Neural cell (in vitro differentiated cells): ENCODE measurements around the gene ALKBH6. TPM values are rescaled to one million over a fixed set of nuclear protein-coding genes. Genes with fewer than 3 reads are reported as not detected.

Experiments
- H2AFZ ChIP-seq: fragments of 200-600, 300-800 bp; sonication (generic), shearing (Covaris generic); 2 replicates; pipeline ENCODE4 v1.6.0; 2014; ENCODE audit warnings: low read depth, mild to moderate bottlenecking, antibody characterized with exemption, low read length, moderate library complexity
- H3F3A ChIP-seq: fragments of 200-600 bp; shearing (Covaris generic); 2 replicates; pipeline ENCODE4 v1.6.1; 2016; ENCODE audit warnings: mild to moderate bottlenecking, moderate library complexity, mixed read lengths, antibody characterized with exemption, low read length; ENCODE audit not compliant: insufficient read depth, poor library complexity, severe bottlenecking
- H3K27ac ChIP-seq: fragments of 200-600, 300-800 bp; sonication (generic), shearing (Covaris generic); 2 replicates; pipeline ENCODE4 v1.5.1; 2014; ENCODE audit warnings: mild to moderate bottlenecking, low read length, moderate library complexity
- H3K27me3 ChIP-seq: fragments of 300-800, 200-600 bp; sonication (generic), shearing (Covaris generic); 2 replicates; pipeline ENCODE4 v1.6.0; 2014; ENCODE audit warnings: mild to moderate bottlenecking, low read depth, low read length, moderate library complexity; ENCODE audit not compliant: insufficient read depth
- H3K36me3 ChIP-seq: fragments of 300-800, 200-600 bp; sonication (generic), shearing (Covaris generic); 2 replicates; pipeline ENCODE4 v1.5.1; 2014; ENCODE audit warnings: mild to moderate bottlenecking, antibody characterized with exemption, low read length, moderate library complexity; ENCODE audit not compliant: insufficient read depth
- H3K4me2 ChIP-seq: fragments of 300-800, 200-600 bp; sonication (generic), shearing (Covaris generic); 2 replicates; pipeline ENCODE4 v1.6.0; 2014; ENCODE audit warnings: mild to moderate bottlenecking, low read length
- H3K4me3 ChIP-seq: fragments of 300-800, 200-600 bp; sonication (generic), shearing (Covaris generic); 2 replicates; pipeline ENCODE4 v1.5.1; 2014; ENCODE audit warnings: mild to moderate bottlenecking, low read length, moderate library complexity
- H3K79me2 ChIP-seq: fragments of 200-600 bp; shearing (Covaris generic); replicated peaks from 2 replicates; pipeline ENCODE4 v1.6.0; 2014; ENCODE audit warnings: mild to moderate bottlenecking, low read length, moderate library complexity; ENCODE audit not compliant: insufficient read depth
- H3K9ac ChIP-seq: fragments of 300-800, 200-600 bp; sonication (generic), shearing (Covaris generic); 2 replicates; pipeline ENCODE4 v1.6.1; 2016; ENCODE audit warnings: mild to moderate bottlenecking, low read length, mixed read lengths
- H3K9me2 ChIP-seq: fragments of 200-600 bp; shearing (Covaris generic); 2 replicates; pipeline ENCODE4 v1.6.1; 2016; ENCODE audit warnings: mild to moderate bottlenecking, low read length, mixed read lengths; ENCODE audit not compliant: insufficient read depth
- H3K9me3 ChIP-seq: fragments of 200-600, 300-800 bp; sonication (generic), shearing (Covaris generic); 2 replicates; pipeline ENCODE4 v1.6.1; 2016; ENCODE audit warnings: mild to moderate bottlenecking, mixed run types, low read length, moderate library complexity, mixed read lengths
- H4K20me1 ChIP-seq: fragments of 200-600 bp; shearing (Covaris generic); 2 replicates; pipeline ENCODE4 v1.6.1; 2016; ENCODE audit warnings: mild to moderate bottlenecking, mixed run types; ENCODE audit not compliant: insufficient read depth
- CTCF ChIP-seq: fragments of 450-650 bp; IDR thresholded peaks from 2 replicates; pipeline ENCODE4 v1.5.1; 2014; ENCODE audit warnings: antibody characterized with exemption, mild to moderate bottlenecking, moderate library complexity; ENCODE audit not compliant: poor library complexity, severe bottlenecking
- EP300 ChIP-seq: fragments of 450-650 bp; conservative IDR thresholded peaks from 2 replicates; pipeline ENCODE4 v1.6.1; 2014; ENCODE audit warnings: antibody characterized with exemption, mild to moderate bottlenecking, moderate library complexity; ENCODE audit not compliant: poor library complexity, severe bottlenecking
- EZH2 ChIP-seq: fragments of 200-600, 300-800 bp; shearing (Covaris generic), sonication (generic); IDR thresholded peaks from 2 replicates; pipeline ENCODE4 v1.6.1; 2014; ENCODE audit warnings: antibody characterized with exemption, low read length, borderline replicate concordance, mild to moderate bottlenecking; ENCODE audit not compliant: insufficient read depth, poor library complexity, severe bottlenecking
- MXI1 ChIP-seq: fragments of 450-650 bp; conservative IDR thresholded peaks from 2 replicates; pipeline ENCODE4 v1.6.1; 2014; ENCODE audit warnings: antibody characterized with exemption, mild to moderate bottlenecking; ENCODE audit not compliant: poor library complexity, severe bottlenecking
- POLR2AphosphoS5 ChIP-seq: IDR thresholded peaks from 2 replicates; pipeline ENCODE4 v1.6.1; 2012
- RAD21 ChIP-seq: fragments of 450-650 bp; conservative IDR thresholded peaks from 2 replicates; pipeline ENCODE4 v1.6.1; 2014; ENCODE audit warnings: antibody characterized with exemption, mild to moderate bottlenecking, moderate library complexity
- REST ChIP-seq: IDR thresholded peaks from 2 replicates; pipeline ENCODE4 v1.6.1; 2012; ENCODE audit warnings: borderline replicate concordance
- SMC3 ChIP-seq: fragments of 450-650 bp; conservative IDR thresholded peaks from 2 replicates; pipeline ENCODE4 v1.6.1; 2014; ENCODE audit warnings: antibody characterized with exemption, mild to moderate bottlenecking, moderate library complexity; ENCODE audit not compliant: poor library complexity
- TAF1 ChIP-seq: IDR thresholded peaks from 2 replicates; pipeline ENCODE4 v1.6.1; 2012; ENCODE audit warnings: low read depth
- polyA plus RNA-seq: library from polyadenylated mRNA; depleted of rRNA; stranded (reverse); fragments of >200 nt; gene quantifications from 2 replicates; pipeline ENCODE4 v1.2.3, GENCODE V29; 2014

ALKBH6 gene
- polyA plus RNA-seq, 1 donor from 2014 or later = 45.6 TPM

- Histone ChIP-seq H3K9me3 (no peaks in the 10 kb centered on the region), H4K20me1 (no peaks in the 10 kb centered on the region), H3K36me3 (no peaks in the 10 kb centered on the region), H3K27ac (no peak overlapping the region), H3K4me3 (peak overlapping the region; percentile 67), H3K79me2 (no peaks in the 10 kb centered on the region), H3K27me3 (peaks cover 14% of the 10 kb centered on the region), H2AFZ (peak overlapping the region; percentile 34), H3K9ac (peak overlapping the region; percentile 56), H3K4me2 (peak overlapping the region; percentile 25), H3K9me2 (no peaks in the 10 kb centered on the region), H3F3A (no peaks in the 10 kb centered on the region)
- TF ChIP-seq CTCF (no peak), EZH2 (no peak), TAF1 (no peak), EP300 (no peak), MXI1 (no peak), REST (no peak), SMC3 (no peak), RAD21 (no peak), POLR2AphosphoS5 (no peak)
Observed at GRCh38 chr19:35986664-35987570, 27.1 kb downstream of the ALKBH6 start.

GRCh38 chr19:35986111-35986510 is 27.9 kb downstream of the ALKBH6 start:
- no peaks in the 10 kb centered on the region for H3F3A ChIP-seq
- H3K27ac ChIP-seq = no peak overlapping the region
- H3K9me3 ChIP-seq = no peaks in the 10 kb centered on the region
- H3K4me3 ChIP-seq = no peak overlapping the region
- no peak overlapping the region for H2AFZ ChIP-seq
- TF ChIP-seq POLR2AphosphoS5 (no peak), TAF1 (no peak), MXI1 (no peak), EZH2 (no peak), REST (no peak), EP300 (no peak), CTCF (no peak), RAD21 (no peak), SMC3 (no peak)
- H4K20me1 ChIP-seq = no peaks in the 10 kb centered on the region
- H3K9me2 ChIP-seq = no peaks in the 10 kb centered on the region
- H3K4me2 ChIP-seq = no peak overlapping the region
- H3K79me2 ChIP-seq = no peaks in the 10 kb centered on the region
- H3K36me3 ChIP-seq = no peaks in the 10 kb centered on the region
- no peak overlapping the region for H3K9ac ChIP-seq
- peaks cover 14% of the 10 kb centered on the region for H3K27me3 ChIP-seq
